ENCODE data around the gene SLC38A10. TPM values are rescaled to one million over a fixed set of nuclear protein-coding genes. Genes with fewer than 3 reads are reported as not detected.

SLC38A10 gene
- total RNA-seq, 4 donors from 2014 or later, result 24.5 to 56.5 (median 28.8) TPM

DNA sequence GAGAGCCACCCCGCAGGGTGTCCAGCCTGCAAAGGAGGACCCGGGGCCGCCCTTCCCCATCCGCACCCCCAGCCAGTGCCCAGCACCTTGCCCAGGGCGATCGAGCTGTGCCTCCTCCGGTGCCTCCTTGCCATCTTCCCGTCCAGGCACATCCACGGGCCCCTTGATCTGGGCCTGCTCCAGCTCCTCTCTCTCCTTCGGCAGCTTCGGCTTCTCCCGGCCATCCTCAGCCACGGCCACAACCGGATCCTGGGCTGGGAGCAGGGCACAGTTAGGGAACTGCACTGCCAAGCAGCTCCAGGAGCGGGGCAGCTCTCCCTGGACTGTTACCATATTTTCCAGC lies 42.1 kb downstream of the SLC38A10 start:
- DNase-seq (no peak), ATAC-seq (no peak)
- H3K4me1 ChIP-seq, result peaks cover 17 to 19% of the 10 kb centered on the region in 2 donors
- no peaks in the 10 kb centered on the region for H3K9me3 ChIP-seq
- no peaks in the 10 kb centered on the region for H3K27me3 ChIP-seq
- intact Hi-C loops (cut with DNase I; ENCODE audit: low total_unique reads), result loop anchor here (1.0 to 5.0 kb wide), 2 partner anchors 231 to 349 kb away; no protein-coding TSS in a partner anchor
- in situ Hi-C loops (cut with MboI; ENCODE audit: low sequenced_read_pairs in 4 of 4), result loop anchor here in 2 of 4 donors (10.0 to 25.0 kb wide), 3 partner anchors 232 to 359 kb away; no protein-coding TSS in a partner anchor
- TF ChIP-seq, protein P1, sequence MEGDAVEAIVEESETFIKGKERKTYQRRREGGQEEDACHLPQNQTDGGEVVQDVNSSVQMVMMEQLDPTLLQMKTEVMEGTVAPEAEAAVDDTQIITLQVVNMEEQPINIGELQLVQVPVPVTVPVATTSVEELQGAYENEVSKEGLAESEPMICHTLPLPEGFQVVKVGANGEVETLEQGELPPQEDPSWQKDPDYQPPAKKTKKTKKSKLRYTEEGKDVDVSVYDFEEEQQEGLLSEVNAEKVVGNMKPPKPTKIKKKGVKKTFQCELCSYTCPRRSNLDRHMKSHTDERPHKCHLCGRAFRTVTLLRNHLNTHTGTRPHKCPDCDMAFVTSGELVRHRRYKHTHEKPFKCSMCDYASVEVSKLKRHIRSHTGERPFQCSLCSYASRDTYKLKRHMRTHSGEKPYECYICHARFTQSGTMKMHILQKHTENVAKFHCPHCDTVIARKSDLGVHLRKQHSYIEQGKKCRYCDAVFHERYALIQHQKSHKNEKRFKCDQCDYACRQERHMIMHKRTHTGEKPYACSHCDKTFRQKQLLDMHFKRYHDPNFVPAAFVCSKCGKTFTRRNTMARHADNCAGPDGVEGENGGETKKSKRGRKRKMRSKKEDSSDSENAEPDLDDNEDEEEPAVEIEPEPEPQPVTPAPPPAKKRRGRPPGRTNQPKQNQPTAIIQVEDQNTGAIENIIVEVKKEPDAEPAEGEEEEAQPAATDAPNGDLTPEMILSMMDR (IDR thresholded peaks at IDR 0.05 in 4 of 5, conservative IDR thresholded peaks at IDR 0.05 in 1 of 5), result no peak
- no peak for TF ChIP-seq POLR2A (IDR thresholded peaks at IDR 0.05)
- H3K27ac ChIP-seq, result no peak overlapping the region
- peaks cover 0 to 10% of the 10 kb centered on the region in 2 donors for H3K36me3 ChIP-seq
- H3K4me3 ChIP-seq, result no peak overlapping the region

DNA sequence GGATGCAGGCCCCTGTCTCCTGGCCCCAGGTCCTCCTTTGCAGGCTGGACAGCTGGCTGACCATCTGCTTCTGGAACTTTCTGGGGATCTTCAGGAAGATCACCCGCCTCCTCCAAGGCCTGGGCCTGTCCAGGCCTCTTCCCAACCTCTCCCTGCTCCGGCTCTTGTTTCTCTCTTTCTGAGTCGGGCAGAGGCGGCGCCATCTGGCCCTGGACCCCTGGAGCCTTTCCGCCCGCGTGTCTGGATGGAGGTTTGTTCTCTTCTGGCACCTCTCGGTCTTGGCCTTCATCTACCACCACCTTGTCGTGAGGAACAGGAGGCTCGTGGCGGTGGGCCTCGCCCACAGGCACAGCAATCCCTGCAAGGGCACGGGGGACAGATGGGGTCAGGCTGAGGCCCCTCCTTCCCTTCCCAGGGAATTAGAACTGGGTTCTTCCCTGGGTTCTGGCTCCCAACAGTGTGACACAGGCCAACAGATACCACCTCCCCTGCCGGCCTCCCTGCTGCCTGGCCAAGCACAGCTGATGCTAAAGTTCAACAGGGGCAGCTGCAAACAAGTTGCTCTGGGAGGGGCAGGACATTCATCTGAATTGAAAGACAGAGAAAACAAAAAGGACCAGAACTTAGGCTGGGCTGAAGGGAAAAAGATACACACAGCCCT lies 42.7 kb downstream of the SLC38A10 start:
- in situ Hi-C loops (cut with MboI; ENCODE audit: low sequenced_read_pairs in 4 of 4) (loop anchor here in 2 of 4 donors (10.0 to 25.0 kb wide), 3 partner anchors 232 to 360 kb away; no protein-coding TSS in a partner anchor), intact Hi-C loops (cut with DNase I; ENCODE audit: low total_unique reads) (loop anchor here (5.0 kb wide), 1 partner anchor 350 kb away; no protein-coding TSS in a partner anchor)
- no peak for ATAC-seq
- TF ChIP-seq POLR2A (IDR thresholded peaks at IDR 0.05), result no peak
- TF ChIP-seq, protein P1 (IDR thresholded peaks at IDR 0.05 in 4 of 5, conservative IDR thresholded peaks at IDR 0.05 in 1 of 5), result no peak
- peaks cover 0 to 10% of the 10 kb centered on the region in 2 donors for H3K36me3 ChIP-seq
- no peak overlapping the region for H3K27ac ChIP-seq
- DNase-seq, result no peak
- no peaks in the 10 kb centered on the region for H3K27me3 ChIP-seq
- H3K4me1 ChIP-seq, result peaks cover 17 to 19% of the 10 kb centered on the region in 2 donors
- no peak overlapping the region for H3K4me3 ChIP-seq
- H3K9me3 ChIP-seq, result no peaks in the 10 kb centered on the region

DNA sequence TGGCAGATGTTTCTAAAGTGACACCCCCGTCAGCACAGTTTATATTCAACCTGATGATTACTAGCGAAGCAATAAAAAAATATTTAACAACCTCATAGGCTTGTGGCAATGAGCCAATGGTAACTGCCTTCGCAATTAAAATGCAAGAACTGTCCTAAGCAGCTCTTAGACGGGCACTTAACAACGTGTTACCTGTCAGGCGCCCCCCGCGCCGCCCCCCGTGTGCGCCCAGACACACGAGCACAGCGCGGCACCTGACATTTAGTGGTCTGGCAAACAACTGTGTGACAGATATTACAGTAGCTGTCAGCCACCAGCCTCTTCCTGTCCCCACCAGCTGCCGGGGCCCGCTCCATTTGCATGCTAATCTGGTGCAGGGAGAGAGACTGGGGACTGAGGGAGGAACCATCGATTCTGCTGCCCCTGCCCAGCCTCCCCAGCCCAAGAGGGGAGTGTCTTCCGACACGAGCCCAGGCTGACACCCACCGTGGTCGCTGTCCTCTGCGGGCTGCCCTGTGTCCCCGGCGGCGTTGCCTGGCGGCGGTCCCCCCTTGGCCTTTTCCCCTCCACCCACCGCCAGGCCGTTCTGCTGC lies 43.3 kb downstream of the SLC38A10 start:
- Histone ChIP-seq H3K27ac (no peak overlapping the region), H3K4me3 (no peak overlapping the region), H3K36me3 (peaks cover 0 to 10% of the 10 kb centered on the region in 2 donors), H3K9me3 (no peaks in the 10 kb centered on the region), H3K4me1 (peaks cover 17 to 19% of the 10 kb centered on the region in 2 donors), H3K27me3 (no peaks in the 10 kb centered on the region)
- intact Hi-C loops (cut with DNase I; ENCODE audit: low total_unique reads) (loop anchor here (5.0 kb wide), 1 partner anchor 350 kb away; no protein-coding TSS in a partner anchor), in situ Hi-C loops (cut with MboI; ENCODE audit: low sequenced_read_pairs in 4 of 4) (loop anchor here in 2 of 4 donors (10.0 to 25.0 kb wide), 3 partner anchors 233 to 360 kb away; no protein-coding TSS in a partner anchor)
- DNase-seq, result no peak
- no peak for ATAC-seq
- TF ChIP-seq POLR2A (IDR thresholded peaks at IDR 0.05), result no peak
- TF ChIP-seq, protein P1 (IDR thresholded peaks at IDR 0.05 in 4 of 5, conservative IDR thresholded peaks at IDR 0.05 in 1 of 5), result no peak

DNA sequence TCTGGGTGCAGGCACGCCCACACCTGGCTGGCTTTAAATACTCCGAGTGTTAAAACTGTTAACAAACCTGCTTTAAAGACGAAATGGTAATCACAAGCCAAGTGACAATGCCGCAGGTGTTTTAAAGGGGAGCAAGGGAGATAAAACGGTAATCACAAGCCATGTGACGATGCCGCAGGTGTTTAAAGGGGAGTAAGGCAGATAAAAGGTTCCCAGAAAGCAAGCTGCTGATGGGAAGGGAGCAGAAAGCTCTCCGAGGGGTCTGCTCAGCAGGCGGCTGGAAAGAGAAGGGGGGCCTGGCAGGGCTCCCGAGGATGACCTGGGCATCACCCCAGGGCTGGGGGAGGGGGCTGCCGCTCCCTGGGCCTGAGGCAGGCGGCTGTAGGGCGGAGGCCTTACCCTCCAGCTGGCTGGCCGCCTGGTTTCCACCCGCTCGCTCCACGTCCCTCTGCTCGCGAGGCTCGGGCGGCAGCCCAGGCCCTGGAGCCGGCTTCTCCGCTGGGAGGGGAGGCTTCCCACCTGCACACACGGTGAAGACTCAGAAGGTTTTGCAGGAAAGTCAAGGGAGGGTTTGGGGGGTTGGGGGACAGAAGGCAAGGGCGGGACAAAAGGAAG lies 43.9 kb downstream of the SLC38A10 start:
- DNase-seq, result no peak
- ATAC-seq, result no peak
- H3K27ac ChIP-seq, result no peak overlapping the region
- in situ Hi-C loops (cut with MboI; ENCODE audit: low sequenced_read_pairs in 4 of 4) (loop anchor here in 2 of 4 donors (10.0 to 25.0 kb wide), 3 partner anchors 234 to 361 kb away; no protein-coding TSS in a partner anchor), intact Hi-C loops (cut with DNase I; ENCODE audit: low total_unique reads) (loop anchor here (5.0 kb wide), 1 partner anchor 351 kb away; no protein-coding TSS in a partner anchor)
- no peaks in the 10 kb centered on the region for H3K9me3 ChIP-seq
- H3K4me3 ChIP-seq, result no peak overlapping the region
- peaks cover 0 to 10% of the 10 kb centered on the region in 2 donors for H3K36me3 ChIP-seq
- no peak for TF ChIP-seq POLR2A (IDR thresholded peaks at IDR 0.05)
- TF ChIP-seq, protein P1 (IDR thresholded peaks at IDR 0.05 in 4 of 5, conservative IDR thresholded peaks at IDR 0.05 in 1 of 5), result no peak
- H3K27me3 ChIP-seq, result no peaks in the 10 kb centered on the region
- peaks cover 17 to 19% of the 10 kb centered on the region in 2 donors for H3K4me1 ChIP-seq
